Neuronal stem cell (in vitro differentiated cells): ENCODE results near the gene GRM2.
"Not testable (repeated sequence)": the region's sequence is repeated elsewhere in the genome, so short reads cannot be mapped to it uniquely, and the experiment has no call there.

ENCODE experiments used
- DNase-seq: peaks from one replicate; pipeline ENCODE4 v3.0.0-alpha.2; 2013; ENCODE audit warnings: low spot score
- H2AFZ ChIP-seq: one replicate; pipeline ENCODE4 v1.6.1; 2013; ENCODE audit warnings: mild to moderate bottlenecking, low read length, inconsistent platforms
- H2AK5ac ChIP-seq: 2 replicates; pipeline ENCODE4 v1.6.1; 2013; ENCODE audit warnings: low read depth, mild to moderate bottlenecking, inconsistent platforms, low read length, moderate library complexity, mixed read lengths
- H2BK120ac ChIP-seq: 2 replicates; pipeline ENCODE4 v1.6.1; 2013; ENCODE audit warnings: low read depth, mild to moderate bottlenecking, inconsistent platforms, low read length, moderate library complexity, mixed read lengths
- H2BK12ac ChIP-seq: one replicate; pipeline ENCODE4 v1.6.1; 2013; ENCODE audit warnings: low read length, inconsistent platforms
- H2BK15ac ChIP-seq: 2 replicates; pipeline ENCODE4 v1.6.1; 2013; ENCODE audit warnings: mild to moderate bottlenecking, low read length, inconsistent platforms, mixed read lengths
- H2BK5ac ChIP-seq: one replicate; pipeline ENCODE4 v1.6.1; 2013; ENCODE audit warnings: inconsistent platforms, mild to moderate bottlenecking, low read length, moderate library complexity
- H3K14ac ChIP-seq: one replicate; pipeline ENCODE4 v1.6.1; 2013; ENCODE audit warnings: low read length, inconsistent platforms
- H3K18ac ChIP-seq: 2 replicates; pipeline ENCODE4 v1.6.1; 2013; ENCODE audit warnings: low read length, inconsistent platforms
- H3K23ac ChIP-seq: 2 replicates; pipeline ENCODE4 v1.6.1; 2013; ENCODE audit warnings: low read depth, mild to moderate bottlenecking, mixed read lengths, low read length, inconsistent platforms; ENCODE audit not compliant: poor library complexity
- H3K27ac ChIP-seq: replicated peaks from 3 replicates; pipeline ENCODE4 v1.5.1; 2013; ENCODE audit warnings: low read length, inconsistent platforms
- H3K27me3 ChIP-seq, 3 experiments: 2 replicates each; pipeline ENCODE4 v1.6.1; 2013; ENCODE audit warnings: low read length in 3 of 3, mild to moderate bottlenecking in 2 of 3, inconsistent platforms in 1 of 3, low read depth in 1 of 3, mixed read lengths in 1 of 3, moderate library complexity in 1 of 3; ENCODE audit not compliant: control insufficient read depth in 3 of 3, insufficient read depth in 3 of 3
- H3K36me3 ChIP-seq, 2 donors: replicated peaks in 1 of 2; 2 replicates each; pipeline ENCODE4 v1.6.1; 2013; ENCODE audit warnings: low read length in 2 of 2; ENCODE audit not compliant: control insufficient read depth in 2 of 2, insufficient read depth in 2 of 2
- H3K4ac ChIP-seq: 2 replicates; pipeline ENCODE4 v1.6.1; 2013; ENCODE audit warnings: inconsistent platforms, mild to moderate bottlenecking, low read length, moderate library complexity
- H3K4me1 ChIP-seq, 2 donors: 1 replicate in 1 of 2; 2 replicates in 1 of 2; pipeline ENCODE4 v1.6.1; 2013; ENCODE audit warnings: low read length in 2 of 2, low read depth in 1 of 2; ENCODE audit not compliant: control insufficient read depth in 2 of 2, insufficient read depth in 1 of 2
- H3K4me2 ChIP-seq: one replicate; pipeline ENCODE4 v1.6.1; 2013; ENCODE audit warnings: mild to moderate bottlenecking, low read length, inconsistent platforms; ENCODE audit not compliant: insufficient read depth, poor library complexity, severe bottlenecking
- H3K4me3 ChIP-seq, 2 donors: 2 replicates each; pipeline ENCODE4 v1.5.1; 2013; ENCODE audit warnings: low read length in 2 of 2, mild to moderate bottlenecking in 2 of 2, inconsistent platforms in 1 of 2, moderate library complexity in 1 of 2
- H3K79me1 ChIP-seq: one replicate; pipeline ENCODE4 v1.6.1; 2013; ENCODE audit warnings: low read depth, mild to moderate bottlenecking, inconsistent platforms, low read length, moderate library complexity
- H3K9ac ChIP-seq: one replicate; pipeline ENCODE4 v1.6.1; 2013; ENCODE audit warnings: mild to moderate bottlenecking, low read depth, low read length, inconsistent platforms; ENCODE audit not compliant: poor library complexity
- H3K9me3 ChIP-seq, 2 donors: replicated peaks in 1 of 2; 2 replicates each; pipeline versions ENCODE3 to v1.6.1; 2013; ENCODE audit warnings: low read length in 2 of 2, mild to moderate bottlenecking in 2 of 2, inconsistent platforms in 1 of 2, low read depth in 1 of 2, mixed read lengths in 1 of 2, moderate library complexity in 1 of 2; ENCODE audit not compliant: control insufficient read depth in 2 of 2, insufficient read depth in 1 of 2
- H4K8ac ChIP-seq: one replicate; pipeline ENCODE4 v1.6.1; 2013; ENCODE audit warnings: low read depth, mild to moderate bottlenecking, inconsistent platforms, low read length, moderate library complexity
- H4K91ac ChIP-seq: one replicate; pipeline ENCODE4 v1.6.1; 2013; ENCODE audit warnings: low read length, low read depth, mild to moderate bottlenecking, inconsistent platforms; ENCODE audit not compliant: poor library complexity
- WGBS, 2 donors: extraction: QIAGEN DNeasy Blood & Tissue Kit; methylation state at CpG; one replicate each; pipeline ENCODE4 v1.1.7; 2013; ENCODE audit warnings: missing lambda C conversion rate in 2 of 2, mixed read lengths in 1 of 2; ENCODE audit not compliant: insufficient read length in 2 of 2, insufficient replicate concordance in 1 of 2; ENCODE audit errors: extremely low coverage in 2 of 2; 5-methylcytosine and 5-hydroxymethylcytosine counted together

The GRM2 gene

DNA sequence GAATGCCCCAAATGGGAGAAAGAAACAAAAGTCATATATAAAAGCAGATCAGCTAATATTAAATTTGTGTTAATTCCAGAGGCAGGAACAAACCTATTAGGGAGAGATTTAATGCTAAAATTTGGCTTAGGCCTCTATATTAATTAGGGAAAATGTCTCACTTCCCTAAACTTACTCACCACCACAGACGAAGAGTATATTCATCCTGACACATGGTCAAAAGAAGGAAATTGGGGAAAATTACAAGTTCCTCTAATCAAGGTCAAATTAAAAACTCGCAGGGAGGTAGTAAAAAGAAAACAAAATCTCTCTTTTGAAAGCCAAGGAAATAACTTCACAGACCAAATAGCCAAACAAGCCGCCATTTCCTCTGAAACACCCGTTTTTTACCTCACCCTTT lies 32.2 kb downstream of the GRM2 start:
- H3K18ac ChIP-seq = no peak overlapping the region
- H2BK12ac ChIP-seq = no peak overlapping the region
- H2AK5ac ChIP-seq = no peak overlapping the region
- no peaks in the 10 kb centered on the region for H3K36me3 ChIP-seq
- H2BK15ac ChIP-seq = no peak overlapping the region
- H3K14ac ChIP-seq = no peak overlapping the region
- no peak overlapping the region for H3K4me3 ChIP-seq
- H4K91ac ChIP-seq = no peak overlapping the region
- H2BK5ac ChIP-seq = no peak overlapping the region
- no peak overlapping the region for H3K4me2 ChIP-seq
- peaks cover 0 to 26% (median 0%) of the 10 kb centered on the region in 3 experiments for H3K27me3 ChIP-seq
- H3K9ac ChIP-seq = no peak overlapping the region
- DNase-seq = no peak
- H3K4me1 ChIP-seq = peaks cover 0 to 4% of the 10 kb centered on the region in 2 donors
- H3K27ac ChIP-seq = no peak overlapping the region
- no peak overlapping the region for H2BK120ac ChIP-seq
- no peaks in the 10 kb centered on the region for H3K79me1 ChIP-seq
- no peak overlapping the region for H3K4ac ChIP-seq
- H3K23ac ChIP-seq = no peak overlapping the region
- H2AFZ ChIP-seq = no peak overlapping the region
- no CpG with 5 or more reads among the region's 4 CpGs for WGBS, 2 donors
- H3K9me3 ChIP-seq = no peaks in the 10 kb centered on the region
- H4K8ac ChIP-seq = no peak overlapping the region

DNA sequence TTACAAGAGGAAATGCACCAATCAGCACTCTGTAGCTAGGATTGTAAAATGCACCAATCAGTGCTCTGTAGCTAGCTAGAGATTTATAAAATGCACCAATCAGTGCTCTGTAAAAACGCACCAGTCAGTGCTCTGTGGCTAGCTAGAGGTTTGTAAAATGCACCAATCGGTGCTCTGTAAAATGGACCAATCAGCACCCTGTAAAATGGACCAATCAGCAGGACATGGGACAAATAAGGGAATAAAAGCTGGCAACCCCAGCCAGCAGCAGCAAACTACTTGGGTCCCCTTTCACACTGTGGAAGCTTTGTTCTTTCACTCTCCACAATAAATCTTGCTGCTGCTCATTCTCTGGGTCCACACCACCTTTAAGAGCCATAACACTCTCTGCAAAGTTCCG lies 35.5 kb downstream of the GRM2 start:
- not testable (repeated sequence) for H3K27ac ChIP-seq, H2BK15ac ChIP-seq, H3K4me1 ChIP-seq, H3K9me3 ChIP-seq, H3K14ac ChIP-seq, H3K79me1 ChIP-seq, H2AK5ac ChIP-seq, H3K36me3 ChIP-seq, H2BK5ac ChIP-seq, H4K91ac ChIP-seq, H3K9ac ChIP-seq, H3K4me3 ChIP-seq, DNase-seq, H3K23ac ChIP-seq, H3K4me2 ChIP-seq, H2BK12ac ChIP-seq, H4K8ac ChIP-seq, H3K18ac ChIP-seq, H2BK120ac ChIP-seq, H3K4ac ChIP-seq
- H3K27me3 ChIP-seq = peaks cover 0 to 23% (median 0%) of the 10 kb centered on the region in 3 experiments
- WGBS, 2 donors = no CpG with 5 or more reads among the region's 3 CpGs
- peak overlapping the region; percentile 73 for H2AFZ ChIP-seq

DNA sequence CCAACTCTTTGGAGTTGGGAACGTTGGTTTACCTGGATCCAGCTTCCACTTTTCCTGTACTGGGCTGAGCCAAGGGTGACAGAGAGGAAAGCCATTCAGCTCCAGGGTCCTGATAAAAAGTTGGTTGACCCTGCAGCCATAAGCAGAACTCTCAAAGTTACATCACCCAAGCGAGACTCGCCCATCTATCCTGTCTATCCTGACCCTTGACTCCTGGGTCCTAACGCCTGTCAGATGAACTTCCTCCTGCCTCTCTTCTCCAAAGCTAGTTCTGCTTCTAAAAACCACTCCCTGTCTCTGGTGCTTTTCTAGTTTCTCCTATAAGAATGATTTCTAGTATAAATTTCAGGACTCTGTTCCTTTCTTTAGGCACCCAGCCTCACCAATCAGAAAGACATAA lies 36.1 kb downstream of the GRM2 start:
- WGBS, 2 donors = no CpG with 5 or more reads among the region's 4 CpGs
- H3K4ac ChIP-seq, H3K4me2 ChIP-seq, H3K79me1 ChIP-seq, H2BK120ac ChIP-seq, H3K36me3 ChIP-seq, H4K8ac ChIP-seq, H3K9ac ChIP-seq, H3K4me1 ChIP-seq, H4K91ac ChIP-seq, DNase-seq, H3K23ac ChIP-seq, H3K18ac ChIP-seq, H3K9me3 ChIP-seq, H3K14ac ChIP-seq, H2BK15ac ChIP-seq, H2BK5ac ChIP-seq, H2AK5ac ChIP-seq, H2BK12ac ChIP-seq, H3K27ac ChIP-seq: not testable (repeated sequence)
- H3K4me3 ChIP-seq = peak overlapping the region in 1 of 2 donors; percentile 20
- H3K27me3 ChIP-seq = peaks cover 0 to 20% (median 0%) of the 10 kb centered on the region in 3 experiments
- peak overlapping the region; percentile 73 for H2AFZ ChIP-seq

DNA sequence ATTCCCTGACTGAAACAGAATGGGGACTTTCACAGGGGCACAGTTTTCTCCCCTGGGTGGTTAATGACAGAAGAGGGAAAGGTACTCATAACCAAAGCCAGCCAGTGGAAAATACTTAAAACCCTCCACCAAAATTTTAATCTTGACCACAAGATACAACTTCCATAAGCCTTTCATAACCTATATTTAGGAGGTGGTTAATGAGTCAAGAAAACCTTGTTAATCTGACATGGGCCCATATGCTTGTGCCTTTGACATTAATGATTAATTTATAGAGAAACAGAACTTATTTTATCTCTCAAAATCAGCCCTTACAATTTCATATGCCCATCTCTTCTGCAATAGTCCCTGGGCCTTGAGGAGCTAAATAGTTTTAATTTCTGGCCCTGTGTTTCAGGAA lies 41.0 kb downstream of the GRM2 start:
- no peak overlapping the region for H2BK15ac ChIP-seq
- no peak overlapping the region for H2BK12ac ChIP-seq
- H3K14ac ChIP-seq = no peak overlapping the region
- H2AK5ac ChIP-seq = no peak overlapping the region
- H3K4ac ChIP-seq = no peak overlapping the region
- no peaks in the 10 kb centered on the region for H3K4me1 ChIP-seq
- no peak overlapping the region for H3K4me2 ChIP-seq
- H3K36me3 ChIP-seq = no peaks in the 10 kb centered on the region
- no peak for DNase-seq
- H4K91ac ChIP-seq = no peak overlapping the region
- no peak overlapping the region for H2AFZ ChIP-seq
- H3K18ac ChIP-seq = no peak overlapping the region
- H3K4me3 ChIP-seq = no peak overlapping the region
- H2BK120ac ChIP-seq = no peak overlapping the region
- no peak overlapping the region for H3K23ac ChIP-seq
- H2BK5ac ChIP-seq = no peak overlapping the region
- H4K8ac ChIP-seq = no peak overlapping the region
- peaks cover 0 to 4% of the 10 kb centered on the region in 2 donors for H3K9me3 ChIP-seq
- no peaks in the 10 kb centered on the region for H3K27me3 ChIP-seq
- no peaks in the 10 kb centered on the region for H3K79me1 ChIP-seq
- H3K9ac ChIP-seq = no peak overlapping the region
- H3K27ac ChIP-seq = no peak overlapping the region
